ACC112 (cell line): Measurements from ENCODE around the gene IFI27L1.

ENCODE experiments used
- H2AFZ ChIP-seq: fragments of 200-600 bp; sonication (generic); one replicate; pipeline ENCODE4 v1.6.0; 2017; ENCODE audit warnings: antibody characterized with exemption, low read length; ENCODE audit not compliant: unreplicated experiment
- H3K27ac ChIP-seq: fragments of 200-600 bp; sonication (generic); 2 replicates; pipeline ENCODE4 v1.5.1; 2014; ENCODE audit warnings: low read depth, mild to moderate bottlenecking, antibody characterized with exemption, low read length, moderate library complexity
- H3K27me3 ChIP-seq: fragments of 200-600 bp; sonication (generic); 2 replicates; pipeline ENCODE4 v1.6.1; 2014; ENCODE audit warnings: mild to moderate bottlenecking, antibody characterized with exemption, low read length, moderate library complexity, mixed read lengths; ENCODE audit not compliant: insufficient read depth
- H3K36me3 ChIP-seq: fragments of 200-600 bp; sonication (generic); 2 replicates; pipeline ENCODE4 v1.6.1; 2016; ENCODE audit warnings: mild to moderate bottlenecking, antibody characterized with exemption, low read length, moderate library complexity, mixed read lengths; ENCODE audit not compliant: insufficient read depth
- H3K4me1 ChIP-seq: fragments of 200-600 bp; sonication (generic); one replicate; pipeline ENCODE4 v1.6.1; 2016; ENCODE audit warnings: low read length, mixed read lengths; ENCODE audit not compliant: insufficient read depth, unreplicated experiment, control insufficient read depth
- H3K4me3 ChIP-seq: fragments of 200-600 bp; sonication (generic); 2 replicates; pipeline ENCODE4 v1.5.1; 2014; ENCODE audit warnings: mild to moderate bottlenecking, low read depth, low read length
- H3K79me2 ChIP-seq: fragments of 200-600 bp; sonication (generic); one replicate; pipeline ENCODE4 v1.6.0; 2016; ENCODE audit warnings: low read length; ENCODE audit not compliant: control insufficient read depth, unreplicated experiment, insufficient read depth

The IFI27L1 gene

GRCh38 chr14:94124582-94125377 is 43.7 kb downstream of the IFI27L1 start:
- H2AFZ ChIP-seq, result no peak overlapping the region
- H3K4me3 ChIP-seq, result no peak overlapping the region
- H3K27ac ChIP-seq, result no peak overlapping the region
- H3K79me2 ChIP-seq, result peaks cover 4% of the 10 kb centered on the region
- H3K4me1 ChIP-seq, result peaks cover 25% of the 10 kb centered on the region
- H3K27me3 ChIP-seq, result no peaks in the 10 kb centered on the region
- H3K36me3 ChIP-seq, result peaks cover 3% of the 10 kb centered on the region; the same call in 1 of the 2 replicates

GRCh38 chr14:94125659-94126418 is 44.7 kb downstream of the IFI27L1 start:
- H2AFZ ChIP-seq, result no peak overlapping the region
- peaks cover 4% of the 10 kb centered on the region for H3K79me2 ChIP-seq
- H3K27me3 ChIP-seq, result no peaks in the 10 kb centered on the region
- H3K4me1 ChIP-seq, result peaks cover 20% of the 10 kb centered on the region
- no peak overlapping the region for H3K27ac ChIP-seq
- no peak overlapping the region for H3K4me3 ChIP-seq
- H3K36me3 ChIP-seq, result no peaks in the 10 kb centered on the region

GRCh38 chr14:94126419-94126677 is 45.2 kb downstream of the IFI27L1 start:
- no peak overlapping the region for H2AFZ ChIP-seq
- no peak overlapping the region for H3K27ac ChIP-seq

GRCh38 chr14:94126800-94127199 is 45.7 kb downstream of the IFI27L1 start:
- no peaks in the 10 kb centered on the region for H3K27me3 ChIP-seq
- H3K36me3 ChIP-seq, result no peaks in the 10 kb centered on the region
- H3K27ac ChIP-seq, result no peak overlapping the region
- H3K4me1 ChIP-seq, result peaks cover 10% of the 10 kb centered on the region
- no peak overlapping the region for H2AFZ ChIP-seq
- H3K4me3 ChIP-seq, result no peak overlapping the region
- peaks cover 4% of the 10 kb centered on the region for H3K79me2 ChIP-seq

More at GRCh38 chr14:94126419-94126677, 45.2 kb downstream of the IFI27L1 start:
- Histone ChIP-seq H3K36me3 (no peaks in the 10 kb centered on the region), H3K4me3 (no peak overlapping the region), H3K4me1 (peaks cover 15% of the 10 kb centered on the region), H3K27me3 (no peaks in the 10 kb centered on the region), H3K79me2 (peaks cover 4% of the 10 kb centered on the region)

- Histone ChIP-seq H2AFZ (no peak overlapping the region), H3K27ac (no peak overlapping the region), H3K27me3 (no peaks in the 10 kb centered on the region), H3K4me3 (no peak overlapping the region), H3K4me1 (peaks cover 7% of the 10 kb centered on the region), H3K36me3 (no peaks in the 10 kb centered on the region), H3K79me2 (peaks cover 4% of the 10 kb centered on the region)
These were observed 46.2 kb downstream of the IFI27L1 start for GRCh38 chr14:94127330-94127729.

- Histone ChIP-seq H3K36me3 (no peaks in the 10 kb centered on the region), H3K79me2 (peaks cover 4% of the 10 kb centered on the region), H3K27ac (no peak overlapping the region), H2AFZ (no peak overlapping the region), H3K4me1 (peaks cover 7% of the 10 kb centered on the region), H3K4me3 (peak overlapping the region; percentile 88), H3K27me3 (no peaks in the 10 kb centered on the region)
These were observed 47.2 kb downstream of the IFI27L1 start for GRCh38 chr14:94128216-94128839.

GRCh38 chr14:94129111-94129757 is 48.1 kb downstream of the IFI27L1 start, which contains the start of gene IFI27L2:
TSS of gene IFI27L2 (minus strand) at chr14:94129604. CDS start at chr14:94129564, 40 bp downstream.
- H3K27ac ChIP-seq, result peak within 1 kb of the TSS; percentile 39
- H3K79me2 ChIP-seq, result peaks cover 4% of the 10 kb centered on the region
- H3K27me3 ChIP-seq, result no peaks in the 10 kb centered on the region
- no peaks in the 10 kb centered on the region for H3K36me3 ChIP-seq
- H3K4me3 ChIP-seq, result peak within 1 kb of the TSS; percentile 88
- peak within 1 kb of the TSS; percentile 87 for H2AFZ ChIP-seq
- peaks cover 7% of the 10 kb centered on the region for H3K4me1 ChIP-seq

GRCh38 chr14:94129758-94130414 is 48.8 kb downstream of the IFI27L1 start:
- peaks cover 7% of the 10 kb centered on the region for H3K4me1 ChIP-seq
- H3K27ac ChIP-seq, result peak overlapping the region; percentile 39; the same call in 1 of the 2 replicates
- H2AFZ ChIP-seq, result peak overlapping the region; percentile 87
- H3K36me3 ChIP-seq, result no peaks in the 10 kb centered on the region
- peak overlapping the region; percentile 88 for H3K4me3 ChIP-seq
- H3K79me2 ChIP-seq, result peaks cover 4% of the 10 kb centered on the region
- no peaks in the 10 kb centered on the region for H3K27me3 ChIP-seq

- H3K4me1 ChIP-seq, result peaks cover 7% of the 10 kb centered on the region
These were observed 51.3 kb downstream of the IFI27L1 start for GRCh38 chr14:94132285-94132887.

GRCh38 chr14:94135476-94135875 is 54.4 kb downstream of the IFI27L1 start:
- H3K27ac ChIP-seq, result no peak overlapping the region
- H2AFZ ChIP-seq, result no peak overlapping the region
- no peaks in the 10 kb centered on the region for H3K4me1 ChIP-seq
- H3K36me3 ChIP-seq, result no peaks in the 10 kb centered on the region
- H3K79me2 ChIP-seq, result no peaks in the 10 kb centered on the region
- no peaks in the 10 kb centered on the region for H3K27me3 ChIP-seq
- H3K4me3 ChIP-seq, result no peak overlapping the region

More at GRCh38 chr14:94132285-94132887, 51.3 kb downstream of the IFI27L1 start:
- Histone ChIP-seq H3K36me3 (no peaks in the 10 kb centered on the region), H3K4me3 (no peak overlapping the region), H3K27me3 (no peaks in the 10 kb centered on the region), H3K79me2 (peaks cover 4% of the 10 kb centered on the region), H2AFZ (no peak overlapping the region), H3K27ac (no peak overlapping the region)
